ENCODE results near the gene GLRX.

GLRX gene

DNA sequence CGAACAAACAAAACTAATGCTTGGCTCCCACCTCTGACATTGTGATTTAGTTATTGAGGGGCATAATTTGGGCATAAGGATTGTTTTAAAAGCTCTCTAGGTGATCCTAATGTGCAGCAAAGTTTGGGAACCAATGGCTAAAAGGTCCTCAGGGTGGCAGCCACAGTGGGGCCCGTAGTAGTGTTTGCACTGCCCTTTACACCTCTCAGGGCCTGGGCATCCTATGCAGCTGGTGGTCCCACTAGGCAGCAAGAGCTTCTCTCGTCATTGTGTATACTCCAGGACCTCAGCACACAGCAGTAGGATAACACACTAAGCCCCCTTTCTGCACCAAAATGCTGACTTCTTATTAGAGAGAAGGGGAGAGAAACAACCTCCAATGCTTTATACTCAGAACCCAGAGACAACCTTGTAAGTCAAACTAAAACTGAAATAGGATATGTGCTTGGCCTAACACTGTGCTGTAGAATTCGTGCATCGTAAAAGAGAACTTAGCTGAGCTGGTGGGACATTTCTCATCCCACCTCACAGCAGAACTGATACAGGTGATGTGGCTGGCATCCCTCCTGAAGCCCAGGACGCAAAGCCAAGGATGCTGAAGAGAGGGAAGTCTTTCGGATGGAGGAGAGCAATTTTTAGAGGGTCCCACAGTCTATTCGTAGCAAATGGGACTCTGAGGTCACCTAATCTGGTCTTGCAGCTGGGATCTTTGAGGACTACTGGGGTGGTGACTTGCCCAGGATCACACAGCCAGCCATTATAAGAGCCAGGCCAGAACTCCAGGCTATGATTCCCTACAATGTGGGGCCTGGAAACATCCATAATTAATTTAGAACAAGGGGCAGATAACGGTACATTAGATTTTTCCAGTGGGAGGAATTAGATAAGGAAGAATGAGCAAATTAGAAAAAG, 1.2 kb downstream of the GLRX start:
- Histone ChIP-seq H3K9ac (ENCODE audit: low read length) (peak overlapping the region; percentile 83), H3K4me3 (ENCODE audit: low read depth, low read length, poor library complexity, severe bottlenecking) (peak overlapping the region; percentile 92), H3K9me2 (ENCODE audit: low read depth, low read length) (no peaks in the 10 kb centered on the region), H3K4me1 (ENCODE audit: insufficient read depth, low read length, severe bottlenecking) (peaks cover 79% of the 10 kb centered on the region), H3K79me2 (ENCODE audit: insufficient read depth, low read length) (no peaks in the 10 kb centered on the region), H3K9me3 (ENCODE audit: low read length) (no peaks in the 10 kb centered on the region), H3K4me2 (ENCODE audit: low read length) (peak overlapping the region; percentile 82), H2AFZ (ENCODE audit: low read length) (no peak overlapping the region), H3F3A (ENCODE audit: insufficient read depth, low read length) (no peaks in the 10 kb centered on the region), H3K36me3 (ENCODE audit: insufficient read depth, low read length) (peaks cover 8% of the 10 kb centered on the region; the same call in 1 of the 2 replicates), H4K20me1 (ENCODE audit: insufficient read depth, low read length) (no peaks in the 10 kb centered on the region), H3K27me3 (ENCODE audit: insufficient read depth, low read length) (no peaks in the 10 kb centered on the region), H3K27ac (ENCODE audit: low read depth, low read length, poor library complexity, severe bottlenecking) (peak overlapping the region; percentile 83)
- TF ChIP-seq CTCF (IDR thresholded peaks at IDR 0.05; ENCODE audit: low read length) (no peak), EZH2 (IDR thresholded peaks at IDR 0.05; ENCODE audit: borderline replicate concordance, low read length) (no peak)

DNA sequence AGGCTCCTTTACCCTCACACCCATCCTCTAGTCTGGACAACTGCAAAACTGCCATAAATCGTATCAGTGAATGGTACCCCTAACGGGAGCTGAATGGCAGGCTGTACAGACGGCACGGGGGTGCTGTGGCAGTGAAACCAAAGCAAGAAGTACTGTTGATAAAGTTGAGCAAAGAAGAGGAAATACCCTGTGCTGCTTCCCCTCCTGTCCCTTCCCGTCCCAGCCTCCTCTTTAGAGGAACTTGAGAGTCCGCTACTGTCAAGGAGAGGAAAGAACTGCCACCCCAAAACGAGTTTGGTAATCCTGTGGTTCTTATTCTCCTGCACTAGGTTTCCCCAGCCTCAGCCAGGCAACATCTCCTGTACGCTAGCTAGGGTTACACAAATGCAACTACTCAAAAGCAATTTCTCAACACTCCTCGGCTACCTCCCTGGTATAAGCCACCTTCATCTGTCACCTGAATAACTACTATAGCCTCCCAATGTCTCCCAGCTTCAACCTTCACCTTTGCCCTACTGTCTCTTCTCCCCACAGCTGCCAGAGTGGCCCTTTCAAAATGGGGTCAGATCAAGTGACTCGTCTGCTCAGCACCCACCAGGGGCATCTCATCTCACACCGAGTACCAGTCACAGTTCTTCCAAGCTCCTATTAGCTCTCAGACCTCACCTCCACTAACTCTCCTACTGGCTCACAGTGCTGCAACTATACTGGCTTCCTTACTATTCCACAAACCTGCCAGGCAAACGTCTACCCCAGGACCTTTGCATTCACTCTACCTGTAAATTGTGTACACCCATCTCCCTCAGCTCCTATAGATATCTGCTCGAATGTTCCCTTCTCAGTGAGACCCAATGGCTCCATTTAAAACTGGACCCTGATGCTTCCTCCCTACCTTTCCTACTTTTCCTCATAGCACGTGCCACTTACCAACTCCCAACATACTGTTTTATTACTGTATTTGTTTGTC, 4.1 kb downstream of the GLRX start:
- TF ChIP-seq CTCF (IDR thresholded peaks at IDR 0.05; ENCODE audit: low read length): no peak
- TF ChIP-seq EZH2 (IDR thresholded peaks at IDR 0.05; ENCODE audit: borderline replicate concordance, low read length): no peak
- Histone ChIP-seq H3F3A (ENCODE audit: insufficient read depth, low read length) (no peaks in the 10 kb centered on the region), H3K36me3 (ENCODE audit: insufficient read depth, low read length) (peaks cover 11% of the 10 kb centered on the region; the same call in 1 of the 2 replicates), H3K9me2 (ENCODE audit: low read depth, low read length) (no peaks in the 10 kb centered on the region), H2AFZ (ENCODE audit: low read length) (no peak overlapping the region), H3K9me3 (ENCODE audit: low read length) (no peaks in the 10 kb centered on the region), H3K27me3 (ENCODE audit: insufficient read depth, low read length) (no peaks in the 10 kb centered on the region), H3K4me2 (ENCODE audit: low read length) (peak overlapping the region; percentile 67), H4K20me1 (ENCODE audit: insufficient read depth, low read length) (no peaks in the 10 kb centered on the region), H3K9ac (ENCODE audit: low read length) (peak overlapping the region; percentile 23; the same call in 1 of the 2 replicates), H3K4me3 (ENCODE audit: low read depth, low read length, poor library complexity, severe bottlenecking) (peak overlapping the region; percentile 40), H3K27ac (ENCODE audit: low read depth, low read length, poor library complexity, severe bottlenecking) (peak overlapping the region; percentile 50), H3K79me2 (ENCODE audit: insufficient read depth, low read length) (no peaks in the 10 kb centered on the region), H3K4me1 (ENCODE audit: insufficient read depth, low read length, severe bottlenecking) (peaks cover 73% of the 10 kb centered on the region)

DNA sequence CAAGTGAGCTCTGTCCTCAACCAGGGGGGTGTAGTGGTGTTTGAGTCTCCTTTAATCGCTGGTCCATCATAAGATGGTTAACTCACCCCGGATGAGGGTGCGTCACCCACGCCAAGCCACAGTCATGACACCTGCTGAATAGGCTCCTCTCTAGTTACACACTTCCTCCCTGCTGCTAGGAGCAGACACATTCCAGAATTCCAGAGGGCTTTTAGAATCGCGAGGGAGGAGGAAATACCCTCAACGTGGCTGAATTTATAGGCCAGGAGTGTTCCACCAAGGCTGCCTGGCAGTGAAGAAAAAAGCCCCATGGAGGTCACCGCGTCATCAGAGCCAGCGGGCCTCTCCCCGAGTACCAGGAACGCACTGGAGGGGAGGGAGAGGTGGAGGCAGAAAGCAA, 5.1 kb downstream of the GLRX start:
- Histone ChIP-seq H4K20me1 (ENCODE audit: insufficient read depth, low read length) (no peaks in the 10 kb centered on the region), H2AFZ (ENCODE audit: low read length) (no peak overlapping the region), H3K79me2 (ENCODE audit: insufficient read depth, low read length) (no peaks in the 10 kb centered on the region), H3K9me2 (ENCODE audit: low read depth, low read length) (no peaks in the 10 kb centered on the region), H3F3A (ENCODE audit: insufficient read depth, low read length) (no peaks in the 10 kb centered on the region), H3K27me3 (ENCODE audit: insufficient read depth, low read length) (no peaks in the 10 kb centered on the region), H3K4me2 (ENCODE audit: low read length) (peak overlapping the region; percentile 67), H3K27ac (ENCODE audit: low read depth, low read length, poor library complexity, severe bottlenecking) (peak overlapping the region; percentile 50), H3K4me3 (ENCODE audit: low read depth, low read length, poor library complexity, severe bottlenecking) (peak overlapping the region; percentile 40), H3K36me3 (ENCODE audit: insufficient read depth, low read length) (peaks cover 11% of the 10 kb centered on the region; the same call in 1 of the 2 replicates), H3K9ac (ENCODE audit: low read length) (no peak overlapping the region; the same call in 1 of the 2 replicates), H3K9me3 (ENCODE audit: low read length) (no peaks in the 10 kb centered on the region), H3K4me1 (ENCODE audit: insufficient read depth, low read length, severe bottlenecking) (peaks cover 63% of the 10 kb centered on the region)
- no peak for TF ChIP-seq CTCF (IDR thresholded peaks at IDR 0.05; ENCODE audit: low read length)
- TF ChIP-seq EZH2 (IDR thresholded peaks at IDR 0.05; ENCODE audit: borderline replicate concordance, low read length): no peak
